SKM-1 (cell line): ENCODE results near the gene HDGFL2.

ENCODE experiments used
- DNase-seq: peaks from one replicate; lab custom pipeline; 2025; ENCODE audit not compliant: unreplicated experiment; lab: John Stamatoyannopoulos, UW

The HDGFL2 gene

GRCh38 chr19:4444765-4445741 is 27.0 kb upstream of the HDGFL2 start:
- DNase-seq, result no peak

- DNase-seq, result no peak
These were observed 26.0 kb upstream of the HDGFL2 start for GRCh38 chr19:4445963-4446703.

GRCh38 chr19:4446704-4447200 is 25.3 kb upstream of the HDGFL2 start:
- DNase-seq, result no peak

- DNase-seq, result no peak
These were observed 24.6 kb upstream of the HDGFL2 start for GRCh38 chr19:4447327-4448146.

- no peak for DNase-seq
These were observed 23.7 kb upstream of the HDGFL2 start for GRCh38 chr19:4448147-4448985.

- DNase-seq, result no peak
These were observed 23.0 kb upstream of the HDGFL2 start for GRCh38 chr19:4449022-4449638.

- DNase-seq, result no peak
These were observed 22.5 kb upstream of the HDGFL2 start for GRCh38 chr19:4449639-4450028.

- no peak for DNase-seq
These were observed 19.7 kb upstream of the HDGFL2 start for GRCh38 chr19:4452230-4452990.

- no peak for DNase-seq
These were observed 18.6 kb upstream of the HDGFL2 start for GRCh38 chr19:4453232-4454179.

GRCh38 chr19:4454747-4455718 is 17.1 kb upstream of the HDGFL2 start:
- no peak for DNase-seq

GRCh38 chr19:4455719-4456475 is 16.2 kb upstream of the HDGFL2 start:
- no peak for DNase-seq

- peak; percentile 17 for DNase-seq
These were observed 15.6 kb upstream of the HDGFL2 start for GRCh38 chr19:4456476-4456842.

- no peak for DNase-seq
These were observed 15.0 kb upstream of the HDGFL2 start for GRCh38 chr19:4456843-4457653.

- peak; percentile 89 for DNase-seq
These were observed 14.3 kb upstream of the HDGFL2 start, which contains the start of gene UBXN6 for GRCh38 chr19:4457654-4458395. TSS of gene UBXN6 (minus strand) at chr19:4457794. CDS start at chr19:4457697, 97 bp downstream.
